BLaER1 treated with 17β-estradiol and CSF1 and Interleukin-3, amounts not matched to agents 10 nM and 100 nM (cell line): Measurements from ENCODE around the gene AREL1.

Experiments
- H3K27ac ChIP-seq, 11 experiments: shearing (Covaris generic); formaldehyde crosslinking; 2 replicates each; pipeline ENCODE4 v1.8.1; 2022
- H3K27me3 ChIP-seq, 11 experiments: shearing (Covaris generic); formaldehyde crosslinking; 2 replicates each; pipeline ENCODE4 v1.8.1; 2022
- H3K36me3 ChIP-seq, 11 experiments: shearing (Covaris generic); formaldehyde crosslinking; 2 replicates each; pipeline ENCODE4 v1.8.1; 2022
- H3K4me1 ChIP-seq, 10 experiments: shearing (Covaris generic); formaldehyde crosslinking; 2 replicates each; pipeline ENCODE4 v1.8.1; 2022
- H3K4me2 ChIP-seq, 11 experiments: shearing (Covaris generic); formaldehyde crosslinking; 2 replicates each; pipeline ENCODE4 v1.8.1; 2022
- H3K4me3 ChIP-seq, 10 experiments: shearing (Covaris generic); formaldehyde crosslinking; 2 replicates each; pipeline ENCODE4 v1.8.1; 2022
- H3K9ac ChIP-seq, 11 experiments: shearing (Covaris generic); formaldehyde crosslinking; 2 replicates each; pipeline ENCODE4 v1.8.1; 2022
- H3K9me3 ChIP-seq, 11 experiments: shearing (Covaris generic); formaldehyde crosslinking; replicated peaks in 1 of 11; 2 replicates each; pipeline ENCODE4 v1.8.1; 2022
- H4K20me1 ChIP-seq, 11 experiments: shearing (Covaris generic); formaldehyde crosslinking; 2 replicates each; pipeline ENCODE4 v1.8.1; 2022
- Cebpa-rat ChIP-seq, 11 experiments: shearing (Covaris generic); IDR thresholded peaks; 2 replicates each; pipeline ENCODE4 v1.8.1; 2022

The AREL1 gene

GRCh38 chr14:74630881-74631690 lies 81.8 kb downstream of the AREL1 start:
- no peaks in the 10 kb centered on the region for H3K27me3 ChIP-seq
- no peak overlapping the region for H3K4me3 ChIP-seq
- peaks cover 5 to 23% (median 11%) of the 10 kb centered on the region in 10 experiments; a peak in 16 of 20 replicates for H3K4me1 ChIP-seq
- no peak overlapping the region for H3K9ac ChIP-seq
- H3K4me2 ChIP-seq = no peak overlapping the region
- H4K20me1 ChIP-seq = peaks cover 0 to 6% (median 0%) of the 10 kb centered on the region in 11 experiments; a peak in 1 of 22 replicates
- no peaks in the 10 kb centered on the region for H3K9me3 ChIP-seq
- no peak for TF ChIP-seq Cebpa-rat (IDR thresholded peaks at IDR 0.05)
- H3K27ac ChIP-seq = no peak overlapping the region
- H3K36me3 ChIP-seq = no peaks in the 10 kb centered on the region

- peaks cover 0 to 13% (median 0%) of the 10 kb centered on the region in 11 experiments; a peak in 4 of 22 replicates for H3K27me3 ChIP-seq
- no peaks in the 10 kb centered on the region for H3K9me3 ChIP-seq
- peaks cover 0 to 24% (median 8%) of the 10 kb centered on the region in 10 experiments; a peak in 12 of 20 replicates for H3K4me1 ChIP-seq
- no peak overlapping the region for H3K27ac ChIP-seq
- no peaks in the 10 kb centered on the region for H3K36me3 ChIP-seq
- no peak overlapping the region for H3K4me3 ChIP-seq
- peak overlapping the region in 2 of 11 experiments; percentile 5 to 74; a peak in 1 of 22 replicates for H3K4me2 ChIP-seq
- H4K20me1 ChIP-seq = peaks cover 0 to 6% (median 0%) of the 10 kb centered on the region in 11 experiments; a peak in 1 of 22 replicates
- TF ChIP-seq Cebpa-rat (IDR thresholded peaks at IDR 0.05) = no peak
- no peak overlapping the region for H3K9ac ChIP-seq
Measured at GRCh38 chr14:74628418-74628817, 84.5 kb downstream of the AREL1 start.

- H3K4me3 ChIP-seq = no peak overlapping the region
- H3K4me2 ChIP-seq = peak overlapping the region in 7 of 11 experiments; percentile 1 to 86 (median 54); a peak in 11 of 22 replicates
- H3K9me3 ChIP-seq = no peaks in the 10 kb centered on the region
- peaks cover 0 to 37% (median 8%) of the 10 kb centered on the region in 10 experiments; a peak in 12 of 20 replicates for H3K4me1 ChIP-seq
- H3K27ac ChIP-seq = peak overlapping the region in 1 of 11 experiments; percentile 22; a peak in 1 of 22 replicates
- H3K27me3 ChIP-seq = peaks cover 0 to 17% (median 0%) of the 10 kb centered on the region in 11 experiments; a peak in 4 of 22 replicates
- H4K20me1 ChIP-seq = peaks cover 0 to 6% (median 0%) of the 10 kb centered on the region in 11 experiments; a peak in 2 of 22 replicates
- H3K36me3 ChIP-seq = no peaks in the 10 kb centered on the region
- no peak for TF ChIP-seq Cebpa-rat (IDR thresholded peaks at IDR 0.05)
- H3K9ac ChIP-seq = no peak overlapping the region
Measured at GRCh38 chr14:74627076-74627475, 85.8 kb downstream of the AREL1 start.

GRCh38 chr14:74622257-74622656 lies 90.6 kb downstream of the AREL1 start:
- Histone ChIP-seq H3K27ac (no peak overlapping the region), H3K9me3 (no peaks in the 10 kb centered on the region)
- TF ChIP-seq Cebpa-rat (IDR thresholded peaks at IDR 0.05) = no peak

GRCh38 chr14:74621556-74621955 lies 91.3 kb downstream of the AREL1 start:
- H3K4me1 ChIP-seq = peaks cover 42 to 72% (median 51%) of the 10 kb centered on the region in 10 experiments
- H3K9me3 ChIP-seq = no peaks in the 10 kb centered on the region

More at GRCh38 chr14:74622257-74622656, 90.6 kb downstream of the AREL1 start:
- Histone ChIP-seq H3K27me3 (peaks cover 0 to 23% (median 0%) of the 10 kb centered on the region in 11 experiments; a peak in 4 of 22 replicates), H3K4me2 (peak overlapping the region in 2 of 11 experiments; percentile 94 to 98; a peak in 3 of 22 replicates), H3K9ac (no peak overlapping the region; a peak in 1 of 22 replicates), H4K20me1 (peaks cover 0 to 11% (median 0%) of the 10 kb centered on the region in 11 experiments; a peak in 2 of 22 replicates), H3K4me3 (no peak overlapping the region), H3K36me3 (no peaks in the 10 kb centered on the region), H3K4me1 (peaks cover 38 to 72% (median 50%) of the 10 kb centered on the region in 10 experiments)

GRCh38 chr14:74620923-74621322 lies 92.0 kb downstream of the AREL1 start:
- Histone ChIP-seq H3K4me3 (no peak overlapping the region), H3K4me2 (peak overlapping the region; percentile 83 to 98 (median 96)), H3K36me3 (no peaks in the 10 kb centered on the region), H3K9ac (no peak overlapping the region), H3K9me3 (no peaks in the 10 kb centered on the region), H3K27ac (peak overlapping the region in 3 of 11 experiments; percentile 18 to 75 (median 23); a peak in 4 of 22 replicates), H3K27me3 (peaks cover 0 to 23% (median 0%) of the 10 kb centered on the region in 11 experiments; a peak in 4 of 22 replicates), H4K20me1 (peaks cover 0 to 11% (median 0%) of the 10 kb centered on the region in 11 experiments; a peak in 2 of 22 replicates), H3K4me1 (peaks cover 48 to 76% (median 57%) of the 10 kb centered on the region in 10 experiments)
- no peak for TF ChIP-seq Cebpa-rat (IDR thresholded peaks at IDR 0.05)

More at GRCh38 chr14:74621556-74621955, 91.3 kb downstream of the AREL1 start:
- Histone ChIP-seq H3K4me2 (peak overlapping the region in 9 of 11 experiments; percentile 90 to 98 (median 96); a peak in 13 of 22 replicates), H3K36me3 (no peaks in the 10 kb centered on the region), H3K4me3 (no peak overlapping the region), H3K9ac (no peak overlapping the region; a peak in 1 of 22 replicates), H3K27me3 (peaks cover 0 to 23% (median 0%) of the 10 kb centered on the region in 11 experiments; a peak in 4 of 22 replicates), H4K20me1 (peaks cover 0 to 11% (median 0%) of the 10 kb centered on the region in 11 experiments; a peak in 2 of 22 replicates), H3K27ac (no peak overlapping the region)
- no peak for TF ChIP-seq Cebpa-rat (IDR thresholded peaks at IDR 0.05)

- Histone ChIP-seq H3K4me1 (peaks cover 52 to 80% (median 62%) of the 10 kb centered on the region in 10 experiments), H3K4me2 (peak overlapping the region; percentile 83 to 98 (median 96)), H3K4me3 (no peak overlapping the region), H3K27me3 (peaks cover 0 to 23% (median 0%) of the 10 kb centered on the region in 11 experiments; a peak in 4 of 22 replicates), H3K9me3 (no peaks in the 10 kb centered on the region), H3K9ac (no peak overlapping the region), H4K20me1 (peaks cover 0 to 11% (median 0%) of the 10 kb centered on the region in 11 experiments; a peak in 2 of 22 replicates), H3K27ac (peak overlapping the region in 5 of 11 experiments; percentile 74 to 77 (median 76); a peak in 4 of 22 replicates), H3K36me3 (no peaks in the 10 kb centered on the region)
- TF ChIP-seq Cebpa-rat (IDR thresholded peaks at IDR 0.05) = 0 out of 22 replicates have a peak, but pooled peaks of 1 of the 11 experiments have one; percentile 8
Measured at GRCh38 chr14:74620497-74620921, 92.4 kb downstream of the AREL1 start.

- Histone ChIP-seq H3K4me3 (no peak overlapping the region), H3K9me3 (no peaks in the 10 kb centered on the region), H3K27me3 (peaks cover 0 to 23% (median 0%) of the 10 kb centered on the region in 11 experiments; a peak in 4 of 22 replicates), H4K20me1 (peaks cover 0 to 11% (median 0%) of the 10 kb centered on the region in 11 experiments; a peak in 3 of 22 replicates), H3K4me1 (peaks cover 60 to 88% (median 70%) of the 10 kb centered on the region in 10 experiments), H3K27ac (peak overlapping the region in 10 of 11 experiments; percentile 9 to 77 (median 74); a peak in 16 of 22 replicates), H3K36me3 (no peaks in the 10 kb centered on the region), H3K9ac (peak overlapping the region in 5 of 11 experiments; percentile 0 to 62 (median 39); a peak in 6 of 22 replicates), H3K4me2 (peak overlapping the region; percentile 83 to 98 (median 96))
- no peak for TF ChIP-seq Cebpa-rat (IDR thresholded peaks at IDR 0.05)
Measured at GRCh38 chr14:74619672-74620131, 93.2 kb downstream of the AREL1 start.
